CD14-positive monocyte (primary cell): ENCODE results near the gene SNX25. TPM values are rescaled to one million over a fixed set of nuclear protein-coding genes. Genes with fewer than 3 reads are reported as not detected.

ENCODE experiments used
- DNase-seq, 3 donors: peaks; one replicate each; pipeline ENCODE4 v3.0.0-alpha.2; 2011 to 2022
- H2AFZ ChIP-seq: 2 replicates; pipeline ENCODE4 v1.6.0; 2012; ENCODE audit warnings: mild to moderate bottlenecking, low read depth, low read length, inconsistent platforms; ENCODE audit not compliant: insufficient read depth, poor library complexity, severe bottlenecking
- H3K27ac ChIP-seq, 2 donors: 1 replicate in 1 of 2; 2 replicates in 1 of 2; pipeline ENCODE4 v1.5.1; 2012 to 2013; ENCODE audit warnings: low read length in 2 of 2, control low read depth in 1 of 2, inconsistent platforms in 1 of 2, low read depth in 1 of 2, mild to moderate bottlenecking in 1 of 2
- H3K27me3 ChIP-seq, 2 donors: one replicate each; pipeline versions ENCODE4 v1.6.0 to v1.6.1; 2011 to 2013; ENCODE audit warnings: low read length in 2 of 2; ENCODE audit not compliant: control insufficient read depth in 2 of 2, insufficient read depth in 2 of 2
- H3K36me3 ChIP-seq, 2 donors: replicated peaks in 1 of 2; 1 replicate in 1 of 2; 2 replicates in 1 of 2; pipeline versions ENCODE4 v1.5.1 to v1.6.1; 2012 to 2013; ENCODE audit warnings: low read length in 2 of 2, control low read depth in 1 of 2, inconsistent platforms in 1 of 2, mild to moderate bottlenecking in 1 of 2; ENCODE audit not compliant: insufficient read depth in 2 of 2, control insufficient read depth in 1 of 2
- H3K4me1 ChIP-seq, 2 donors: 1 replicate in 1 of 2; 2 replicates in 1 of 2; pipeline versions ENCODE4 v1.5.1 to v1.6.1; 2012 to 2013; ENCODE audit warnings: low read length in 2 of 2, control low read depth in 1 of 2, inconsistent platforms in 1 of 2, mild to moderate bottlenecking in 1 of 2, moderate library complexity in 1 of 2; ENCODE audit not compliant: insufficient read depth in 2 of 2, control insufficient read depth in 1 of 2
- H3K4me2 ChIP-seq: replicated peaks from 2 replicates; pipeline ENCODE3; 2012; ENCODE audit warnings: low read length, moderate library complexity, mild to moderate bottlenecking; ENCODE audit not compliant: poor library complexity, severe bottlenecking; ENCODE audit errors: extremely low read depth
- H3K4me3 ChIP-seq, 3 experiments: fragments of 200-600 bp in 1 of 3; sonication (generic) in 1 of 3; replicated peaks in 1 of 3; 1 replicate in 2 of 3; 2 replicates in 1 of 3; pipeline ENCODE4 v1.5.1; 2011 to 2013; ENCODE audit warnings: low read length in 3 of 3, mild to moderate bottlenecking in 3 of 3, control low read depth in 2 of 3, low read depth in 2 of 3, inconsistent platforms in 1 of 3, moderate library complexity in 1 of 3
- H3K79me2 ChIP-seq: 2 replicates; pipeline ENCODE4 v1.6.0; 2012; ENCODE audit warnings: mild to moderate bottlenecking, control low read depth, inconsistent platforms, low read length, moderate library complexity; ENCODE audit not compliant: insufficient read depth
- H3K9ac ChIP-seq: 2 replicates; pipeline ENCODE4 v1.6.0; 2017; ENCODE audit warnings: low read length, mild to moderate bottlenecking; ENCODE audit not compliant: insufficient read depth, poor library complexity, severe bottlenecking
- H3K9me3 ChIP-seq, 2 donors: replicated peaks in 1 of 2; 1 replicate in 1 of 2; 2 replicates in 1 of 2; pipeline versions ENCODE4 v1.5.1 to v1.6.1; 2012 to 2013; ENCODE audit warnings: low read length in 2 of 2, control low read depth in 1 of 2; ENCODE audit not compliant: control insufficient read depth in 1 of 2, insufficient read depth in 1 of 2
- H4K20me1 ChIP-seq: 2 replicates; pipeline ENCODE4 v1.6.0; 2012; ENCODE audit warnings: mild to moderate bottlenecking, low read length, control low read depth, moderate library complexity; ENCODE audit not compliant: insufficient read depth
- H3K27ac Mint-ChIP-seq, 7 donors: one replicate each; pipeline ENCODE4 v1.8.0; 2020; ENCODE audit warnings: mild to moderate bottlenecking in 7 of 7, mixed read lengths in 7 of 7, moderate library complexity in 6 of 7, inconsistent platforms in 2 of 7
- H3K27me3 Mint-ChIP-seq, 3 donors: one replicate each; pipeline ENCODE4 v1.8.0; 2021 to 2022; ENCODE audit warnings: low read depth in 3 of 3, mild to moderate bottlenecking in 3 of 3, mixed read lengths in 3 of 3, moderate library complexity in 3 of 3, inconsistent platforms in 1 of 3
- H3K36me3 Mint-ChIP-seq, 2 donors: one replicate each; pipeline ENCODE4 v1.8.0; 2020; ENCODE audit warnings: mixed read lengths in 2 of 2, inconsistent platforms in 1 of 2, mild to moderate bottlenecking in 1 of 2
- H3K4me1 Mint-ChIP-seq: one replicate; pipeline ENCODE4 v1.8.0; 2020; ENCODE audit warnings: mild to moderate bottlenecking, mixed read lengths
- H3K4me3 Mint-ChIP-seq, 2 donors: one replicate each; pipeline ENCODE4 v1.8.0; 2020; ENCODE audit warnings: mild to moderate bottlenecking in 2 of 2, mixed read lengths in 2 of 2, moderate library complexity in 1 of 2
- H3K9me3 Mint-ChIP-seq, 7 donors: one replicate each; pipeline ENCODE4 v1.8.0; 2020 to 2022; ENCODE audit warnings: mixed read lengths in 7 of 7, mild to moderate bottlenecking in 6 of 7, moderate library complexity in 6 of 7, inconsistent platforms in 2 of 7
- CTCF ChIP-seq: fragments of 200-600 bp; IDR thresholded peaks from one replicate; pipeline ENCODE4 v1.8.0; 2022; ENCODE audit warnings: antibody characterized with exemption, mild to moderate bottlenecking
- WGBS: methylation state at CpG from one replicate; pipeline ENCODE4 v1.1.5; 2013; ENCODE audit warnings: missing lambda C conversion rate; ENCODE audit not compliant: insufficient coverage; 5-methylcytosine and 5-hydroxymethylcytosine counted together
- intact Hi-C, 2 donors: fragments of 100-400 bp; cut with micrococcal nuclease; formaldehyde crosslinking; loops; one replicate each; pipeline versions ENCODE4 v1.15.0 to v1.15.1; 2023
- polyA plus RNA-seq, 3 donors: library from polyadenylated mRNA; depleted of rRNA in 1 of 3; unstranded in 2 of 3; stranded (reverse) in 1 of 3; fragments of 300-500 nt in 2 of 3; fragments of >200 nt in 1 of 3; fragmentation: Illumina TruSeq in 2 of 3; gene quantifications; 1 replicate in 2 of 3; 2 replicates in 1 of 3; pipeline ENCODE4 v1.2.3, GENCODE V29; 2012 to 2021

SNX25 gene
- polyA plus RNA-seq, 3 donors, result 0.31 to 0.40 (median 0.36) TPM

- no peaks in the 10 kb centered on the region for H3K36me3 Mint-ChIP-seq
- H3K4me1 ChIP-seq, result no peaks in the 10 kb centered on the region
- H3K27ac ChIP-seq, result no peak overlapping the region
- no peaks in the 10 kb centered on the region for H3K9me3 Mint-ChIP-seq
- peaks cover 0 to 11% (median 4%) of the 10 kb centered on the region in 3 donors for H3K27me3 Mint-ChIP-seq
- H3K4me2 ChIP-seq, result no peak overlapping the region
- H3K79me2 ChIP-seq, result no peaks in the 10 kb centered on the region
- no peaks in the 10 kb centered on the region for H3K36me3 ChIP-seq
- no peak for DNase-seq
- no peak overlapping the region for H3K27ac Mint-ChIP-seq
- H3K9me3 ChIP-seq, result no peaks in the 10 kb centered on the region
- WGBS, result no CpG with 5 or more reads among the region's 2 CpGs
- H3K27me3 ChIP-seq, result peaks cover 0 to 7% of the 10 kb centered on the region in 2 donors
- TF ChIP-seq CTCF, result no peak
- no peak overlapping the region for H2AFZ ChIP-seq
- no peaks in the 10 kb centered on the region for H4K20me1 ChIP-seq
- no peak overlapping the region for H3K4me3 Mint-ChIP-seq
- H3K4me1 Mint-ChIP-seq, result no peaks in the 10 kb centered on the region
- no peak overlapping the region for H3K9ac ChIP-seq
- H3K4me3 ChIP-seq, result no peak overlapping the region
- intact Hi-C loops, result no loop called here
Measured at GRCh38 chr4:185263419-185263818, 54.0 kb downstream of the SNX25 start.

- Histone ChIP-seq H3K4me1 (no peaks in the 10 kb centered on the region), H4K20me1 (no peaks in the 10 kb centered on the region), H3K79me2 (no peaks in the 10 kb centered on the region), H3K9ac (no peak overlapping the region), H3K27me3 (peaks cover 3 to 7% of the 10 kb centered on the region in 2 donors), H3K9me3 (no peaks in the 10 kb centered on the region), H3K4me2 (no peak overlapping the region), H3K27ac (no peak overlapping the region), H3K36me3 (no peaks in the 10 kb centered on the region), H2AFZ (no peak overlapping the region), H3K4me3 (no peak overlapping the region)
- intact Hi-C loops, result no loop called here
- no peak overlapping the region for H3K4me3 Mint-ChIP-seq
- DNase-seq, result no peak
- H3K27me3 Mint-ChIP-seq, result peaks cover 0 to 15% (median 3%) of the 10 kb centered on the region in 3 donors
- TF ChIP-seq CTCF, result no peak
- 0% methylated on average over 1 of the region's 1 CpG for WGBS
- no peak overlapping the region for H3K27ac Mint-ChIP-seq
- no peaks in the 10 kb centered on the region for H3K9me3 Mint-ChIP-seq
- no peaks in the 10 kb centered on the region for H3K4me1 Mint-ChIP-seq
- no peaks in the 10 kb centered on the region for H3K36me3 Mint-ChIP-seq
Measured at GRCh38 chr4:185265942-185266341, 56.5 kb downstream of the SNX25 start.
